HG02588 (cell line): ENCODE results near the gene FGD5.

Source experiments
- ATAC-seq: cut with Tn5 transposase; IDR thresholded peaks from one replicate; pipeline ENCODE4 v1.9.1; 2021; ENCODE audit warnings: mild to moderate bottlenecking, moderate library complexity; ENCODE audit not compliant: unreplicated experiment

Gene FGD5, protein sequence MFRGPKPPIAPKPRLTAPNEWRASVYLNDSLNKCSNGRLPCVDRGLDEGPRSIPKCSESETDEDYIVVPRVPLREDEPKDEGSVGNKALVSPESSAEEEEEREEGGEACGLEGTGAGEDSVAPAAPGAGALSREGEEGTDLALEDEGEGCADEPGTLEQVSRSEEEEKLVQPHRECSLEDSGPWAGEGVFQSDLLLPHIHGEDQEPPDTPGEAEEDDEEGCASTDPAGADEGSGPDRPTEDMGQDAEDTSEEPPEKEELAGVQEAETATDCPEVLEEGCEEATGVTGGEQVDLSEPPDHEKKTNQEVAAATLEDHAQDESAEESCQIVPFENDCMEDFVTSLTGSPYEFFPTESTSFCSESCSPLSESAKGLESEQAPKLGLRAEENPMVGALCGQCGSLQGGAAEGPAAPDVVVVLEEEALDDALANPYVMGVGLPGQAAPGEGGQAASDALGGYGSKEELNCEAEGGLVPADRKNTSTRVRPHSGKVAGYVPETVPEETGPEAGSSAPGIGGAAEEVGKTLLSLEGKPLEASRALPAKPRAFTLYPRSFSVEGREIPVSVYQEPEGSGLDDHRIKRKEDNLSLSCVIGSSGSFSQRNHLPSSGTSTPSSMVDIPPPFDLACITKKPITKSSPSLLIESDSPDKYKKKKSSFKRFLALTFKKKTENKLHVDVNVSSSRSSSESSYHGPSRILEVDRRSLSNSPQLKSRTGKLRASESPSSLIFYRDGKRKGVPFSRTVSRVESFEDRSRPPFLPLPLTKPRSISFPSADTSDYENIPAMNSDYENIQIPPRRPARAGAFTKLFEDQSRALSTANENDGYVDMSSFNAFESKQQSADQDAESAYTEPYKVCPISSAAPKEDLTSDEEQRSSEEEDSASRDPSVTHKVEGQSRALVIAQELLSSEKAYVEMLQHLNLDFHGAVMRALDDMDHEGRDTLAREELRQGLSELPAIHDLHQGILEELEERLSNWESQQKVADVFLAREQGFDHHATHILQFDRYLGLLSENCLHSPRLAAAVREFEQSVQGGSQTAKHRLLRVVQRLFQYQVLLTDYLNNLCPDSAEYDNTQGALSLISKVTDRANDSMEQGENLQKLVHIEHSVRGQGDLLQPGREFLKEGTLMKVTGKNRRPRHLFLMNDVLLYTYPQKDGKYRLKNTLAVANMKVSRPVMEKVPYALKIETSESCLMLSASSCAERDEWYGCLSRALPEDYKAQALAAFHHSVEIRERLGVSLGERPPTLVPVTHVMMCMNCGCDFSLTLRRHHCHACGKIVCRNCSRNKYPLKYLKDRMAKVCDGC (N-terminal part only)

GRCh38 chr3:14818804-14819500 lies at the start of gene FGD5:
Gene FGD5 (plus strand): TSS chr3:14818962. CDS start chr3:14819072, 110 bp downstream.
- no peak for ATAC-seq

DNA sequence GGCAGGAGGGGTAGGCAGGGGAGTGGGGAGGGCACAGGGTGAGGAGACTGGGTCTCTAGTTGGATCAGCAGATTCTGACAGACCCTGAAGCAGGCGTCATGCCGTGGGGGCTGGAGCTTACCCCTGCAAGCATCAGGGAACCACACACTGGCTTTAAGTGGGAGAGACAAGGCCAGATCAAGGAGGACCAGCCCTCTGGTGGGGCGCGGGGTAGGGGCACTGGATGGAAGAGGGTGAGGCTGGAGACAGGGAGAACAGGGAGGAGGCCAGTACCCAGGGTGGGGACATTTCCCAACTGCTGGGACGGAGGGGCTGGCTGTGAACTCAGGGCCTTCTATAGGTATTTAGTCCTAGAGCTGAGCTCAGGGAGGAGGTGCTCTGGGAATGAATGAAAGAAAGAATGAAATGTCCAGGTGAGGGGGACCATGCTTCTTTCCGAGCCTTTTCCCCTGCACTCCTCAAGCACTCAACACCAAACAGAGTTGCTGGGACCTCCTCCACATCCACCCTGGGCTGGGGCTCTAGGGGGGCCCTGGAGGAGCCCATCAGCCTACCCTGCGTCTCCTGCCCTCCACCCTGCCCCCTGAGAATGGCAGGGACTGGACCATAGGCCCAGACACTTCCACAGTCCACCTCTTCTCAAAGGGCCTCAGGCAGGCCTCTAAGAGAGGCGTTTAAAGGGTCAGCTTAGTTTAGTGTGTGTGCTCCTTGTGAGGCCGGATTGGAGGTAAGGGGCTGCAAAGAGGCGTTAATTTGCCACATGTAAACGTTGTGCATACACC lies 49.0 kb upstream of the FGD5 start:
- ATAC-seq = no peak

DNA sequence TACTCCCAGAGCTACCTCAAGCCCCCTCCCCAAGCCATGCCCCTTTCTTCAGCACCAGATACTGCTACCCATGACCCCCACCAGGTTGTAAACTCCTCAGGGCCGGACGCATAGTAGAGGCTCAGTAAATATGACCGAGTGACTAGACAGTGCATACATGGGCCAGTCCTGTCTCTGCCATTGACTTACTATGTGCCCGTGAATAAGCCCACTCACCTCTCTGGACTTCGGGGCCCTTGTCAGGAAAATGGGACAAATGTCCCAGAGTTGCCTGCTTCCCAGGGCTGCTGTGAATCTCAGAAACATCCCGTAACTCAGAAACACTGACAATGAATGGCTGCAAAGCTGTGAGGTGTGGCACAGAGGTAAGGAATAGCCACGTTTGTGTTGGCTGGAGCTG lies 48.2 kb upstream of the FGD5 start:
- no peak for ATAC-seq

- no peak for ATAC-seq
Observed at GRCh38 chr3:14771593-14772497, 46.9 kb upstream of the FGD5 start.

GRCh38 chr3:14772533-14773138 lies 46.1 kb upstream of the FGD5 start:
- ATAC-seq = no peak

DNA sequence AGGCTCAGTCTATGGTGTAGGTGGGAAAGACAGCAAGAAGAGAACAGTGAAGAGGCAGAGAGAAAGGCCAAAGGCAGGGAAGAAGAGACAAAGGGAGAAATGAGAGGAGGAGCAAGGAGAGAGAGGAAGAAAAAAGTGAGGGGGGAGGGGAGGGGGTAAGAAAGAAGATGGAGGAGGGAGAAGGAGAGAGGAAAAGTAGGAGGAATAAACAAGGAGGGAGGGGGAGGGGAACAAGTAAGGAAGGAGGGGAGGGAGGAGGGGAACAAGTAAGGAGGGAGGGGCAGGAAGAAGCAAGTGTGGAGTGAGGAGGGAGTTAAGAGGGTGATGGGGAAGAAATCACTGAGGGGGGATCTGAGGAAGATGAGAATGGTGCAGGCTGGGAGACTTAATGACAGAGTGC lies 45.5 kb upstream of the FGD5 start:
- ATAC-seq = no peak

DNA sequence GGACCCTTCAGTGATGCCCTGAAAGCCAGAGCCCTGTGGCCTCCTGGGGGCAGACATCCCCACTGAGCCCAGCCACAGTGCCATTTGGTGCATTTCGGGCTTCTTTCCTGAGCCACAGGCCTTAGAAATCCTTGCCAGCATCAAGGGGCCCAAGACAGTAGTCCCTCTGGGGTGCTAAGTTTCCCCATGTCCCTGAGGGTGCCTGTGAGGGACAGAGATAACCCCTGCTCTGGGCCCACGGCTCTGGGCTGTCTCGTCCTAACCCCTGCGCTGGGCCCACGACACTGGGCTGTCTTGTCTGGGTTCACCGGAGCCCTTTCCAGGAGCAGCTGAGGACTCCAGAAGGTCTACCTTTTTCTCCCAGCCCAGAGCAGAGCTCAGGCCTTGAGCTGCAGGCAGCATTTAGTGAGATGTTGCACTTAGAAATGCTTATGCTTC lies 45.1 kb upstream of the FGD5 start:
- ATAC-seq = no peak

DNA sequence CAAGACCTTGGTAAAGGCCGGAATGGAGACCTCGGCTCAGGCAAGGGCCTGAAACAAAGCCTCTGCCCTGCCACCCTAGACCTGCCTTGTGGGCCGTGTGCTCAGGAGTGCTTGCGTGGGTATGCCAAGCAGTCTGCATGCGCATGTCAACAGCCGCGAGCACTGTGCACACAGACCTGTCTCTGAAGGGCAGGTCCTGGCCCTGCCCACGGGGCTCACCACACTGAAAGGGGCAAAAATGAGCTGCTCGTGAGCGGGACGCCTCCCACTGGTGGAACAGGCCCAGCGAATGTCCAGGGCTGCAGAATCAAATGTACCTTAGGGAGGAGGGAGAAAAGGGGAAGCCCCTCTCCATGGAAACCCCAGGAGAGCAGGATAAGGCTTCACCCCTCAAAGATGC lies 44.3 kb upstream of the FGD5 start:
- no peak for ATAC-seq

DNA sequence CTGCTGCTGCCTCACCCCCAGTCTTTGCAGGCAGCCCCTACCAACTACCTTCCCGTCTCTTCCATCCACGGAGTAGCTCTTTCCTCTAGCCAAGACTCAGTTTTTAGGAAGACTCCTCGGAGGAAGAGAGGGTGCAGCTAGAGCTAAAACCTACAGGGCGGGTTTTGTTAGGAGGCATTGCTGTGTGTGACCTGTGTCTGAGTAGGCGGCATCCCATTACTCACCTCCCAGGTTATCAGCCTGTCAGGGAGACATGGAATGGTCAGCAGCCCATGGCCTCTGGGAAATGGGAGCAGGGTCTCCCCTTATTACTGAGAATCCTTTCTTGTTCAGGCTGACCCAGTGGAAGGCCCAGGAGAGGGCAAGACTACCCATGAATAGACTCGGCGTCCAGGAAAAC lies 43.8 kb upstream of the FGD5 start:
- ATAC-seq = no peak

DNA sequence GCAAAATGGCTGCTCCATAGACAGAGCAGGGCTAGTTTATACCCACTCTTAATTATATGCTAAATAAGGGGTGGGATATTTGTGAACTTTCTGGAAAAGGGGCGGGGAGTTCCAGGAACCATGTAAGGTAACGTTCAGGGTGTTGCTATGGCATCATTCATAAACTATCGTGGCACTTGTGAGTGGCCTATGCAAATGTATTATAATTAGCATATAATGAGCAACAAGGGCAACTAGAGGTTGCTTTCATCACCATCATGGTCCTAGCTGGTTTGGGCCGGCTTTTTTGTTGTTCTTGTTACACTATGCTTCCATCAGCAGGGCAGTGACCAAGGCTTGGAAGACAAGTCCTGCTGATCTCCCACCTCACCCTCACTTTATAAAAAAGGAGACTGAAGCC lies 43.2 kb upstream of the FGD5 start:
- no peak for ATAC-seq

- ATAC-seq = no peak
Observed at GRCh38 chr3:14779069-14779685, 39.6 kb upstream of the FGD5 start.

DNA sequence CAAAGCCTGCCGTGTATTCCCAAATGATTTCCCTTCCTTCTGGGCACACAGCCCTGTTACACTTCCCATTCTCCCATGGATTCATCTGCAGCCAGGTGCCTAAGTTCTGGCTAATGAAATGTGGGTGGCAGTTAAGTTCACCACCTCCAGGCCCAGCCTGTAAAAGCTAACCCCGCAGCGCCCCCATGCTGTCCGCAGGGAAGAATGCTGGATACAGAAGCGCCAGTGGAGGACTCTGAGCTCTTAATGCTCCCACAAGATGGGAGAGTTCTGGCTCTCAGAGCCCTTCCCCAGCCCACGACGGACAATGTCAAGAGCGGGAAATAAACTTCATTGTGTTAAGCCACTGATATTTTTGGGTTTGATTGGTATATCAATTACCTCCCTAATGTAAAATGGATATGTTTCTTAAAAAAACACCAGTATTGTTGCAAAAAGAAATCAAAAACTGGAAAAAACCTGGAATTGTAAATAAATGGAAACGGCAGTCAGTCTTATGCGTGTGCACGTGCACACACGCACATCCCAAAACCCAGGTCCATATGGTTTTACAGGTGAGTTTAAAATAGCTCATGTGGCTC lies 37.7 kb upstream of the FGD5 start:
- no peak for ATAC-seq

DNA sequence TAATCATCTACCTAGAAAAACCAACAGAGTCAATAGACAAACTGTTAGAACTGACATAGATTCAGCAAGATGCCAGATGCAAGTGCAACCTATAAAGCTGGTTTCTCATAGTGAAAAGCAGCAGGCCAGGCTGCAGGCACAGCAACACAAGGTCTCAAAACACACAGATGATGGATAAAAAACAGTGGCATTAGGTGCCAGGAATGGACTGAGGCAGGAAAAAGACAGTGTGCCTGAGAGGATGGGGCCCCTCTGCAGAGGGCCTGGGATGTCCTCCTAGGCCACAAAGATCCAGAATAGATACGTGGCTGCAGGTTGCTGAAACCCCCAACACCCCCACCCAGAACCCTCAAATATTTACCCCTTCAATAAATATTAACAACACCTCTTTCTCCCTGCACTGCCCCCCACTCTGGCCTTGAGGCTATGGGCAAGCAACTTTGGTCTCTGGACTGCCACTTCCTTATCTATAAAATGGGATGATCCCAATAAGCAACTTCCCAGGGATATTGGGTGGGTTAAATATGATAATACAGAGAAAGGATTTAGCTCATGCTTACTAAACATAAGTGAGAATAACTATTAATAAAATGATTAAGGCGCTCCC lies 35.2 kb upstream of the FGD5 start:
- no peak for ATAC-seq

DNA sequence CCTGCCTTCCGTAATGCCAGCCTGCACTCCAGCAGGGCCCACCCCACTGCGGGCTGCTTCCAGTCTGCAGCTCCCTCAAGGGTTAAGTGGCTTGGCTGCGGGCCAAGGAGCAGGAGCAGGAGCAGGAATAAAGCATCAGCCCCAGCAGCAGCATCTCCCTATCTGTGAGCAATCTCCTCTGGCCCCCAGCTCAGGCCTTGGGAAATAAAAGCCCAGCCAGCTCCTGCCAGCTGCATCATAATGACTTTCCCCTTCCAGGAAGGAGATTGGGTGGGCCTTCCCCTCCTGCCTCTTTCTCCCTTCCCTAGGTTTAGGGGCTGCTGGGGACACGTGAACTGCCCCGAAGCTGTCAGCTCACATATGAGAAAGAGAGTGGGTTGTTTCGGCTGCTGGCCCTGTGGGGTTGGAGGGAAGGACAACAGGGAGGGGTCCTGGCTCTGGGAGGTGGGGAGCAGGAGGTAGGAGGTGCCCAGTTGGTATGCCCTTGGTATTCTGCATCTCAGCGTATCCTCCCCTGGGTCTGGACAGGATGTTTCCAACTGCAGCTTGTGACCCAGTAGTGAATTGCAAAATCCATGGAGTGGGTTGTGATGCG lies 34.6 kb upstream of the FGD5 start:
- no peak for ATAC-seq

GRCh38 chr3:14785207-14786155 lies 33.3 kb upstream of the FGD5 start:
- no peak for ATAC-seq

GRCh38 chr3:14786369-14786768 lies 32.4 kb upstream of the FGD5 start:
- ATAC-seq = no peak
